IPS-15b (cell line): ENCODE data around the gene SH2B3.
"Not testable (repeated sequence)": the region's sequence is repeated elsewhere in the genome, so short reads cannot be mapped to it uniquely, and the experiment has no call there.

Source experiments
- H3K27me3 ChIP-seq: one replicate; pipeline ENCODE4 v1.6.1; 2013; ENCODE audit warnings: low read length; ENCODE audit not compliant: control insufficient read depth, insufficient read depth
- H3K36me3 ChIP-seq: one replicate; pipeline ENCODE4 v1.6.1; 2013; ENCODE audit warnings: low read length; ENCODE audit not compliant: control insufficient read depth, insufficient read depth
- H3K4me1 ChIP-seq: one replicate; pipeline ENCODE4 v1.6.1; 2013; ENCODE audit warnings: mild to moderate bottlenecking, low read length; ENCODE audit not compliant: control insufficient read depth, insufficient read depth
- H3K4me3 ChIP-seq: one replicate; pipeline ENCODE4 v1.5.1; 2013; ENCODE audit warnings: low read depth, low read length
- H3K9ac ChIP-seq: one replicate; pipeline ENCODE4 v1.6.1; 2013; ENCODE audit warnings: low read depth, mild to moderate bottlenecking, low read length
- H3K9me3 ChIP-seq: one replicate; pipeline ENCODE4 v1.6.1; 2013; ENCODE audit warnings: mild to moderate bottlenecking, low read length; ENCODE audit not compliant: control insufficient read depth, insufficient read depth

Gene SH2B3

DNA sequence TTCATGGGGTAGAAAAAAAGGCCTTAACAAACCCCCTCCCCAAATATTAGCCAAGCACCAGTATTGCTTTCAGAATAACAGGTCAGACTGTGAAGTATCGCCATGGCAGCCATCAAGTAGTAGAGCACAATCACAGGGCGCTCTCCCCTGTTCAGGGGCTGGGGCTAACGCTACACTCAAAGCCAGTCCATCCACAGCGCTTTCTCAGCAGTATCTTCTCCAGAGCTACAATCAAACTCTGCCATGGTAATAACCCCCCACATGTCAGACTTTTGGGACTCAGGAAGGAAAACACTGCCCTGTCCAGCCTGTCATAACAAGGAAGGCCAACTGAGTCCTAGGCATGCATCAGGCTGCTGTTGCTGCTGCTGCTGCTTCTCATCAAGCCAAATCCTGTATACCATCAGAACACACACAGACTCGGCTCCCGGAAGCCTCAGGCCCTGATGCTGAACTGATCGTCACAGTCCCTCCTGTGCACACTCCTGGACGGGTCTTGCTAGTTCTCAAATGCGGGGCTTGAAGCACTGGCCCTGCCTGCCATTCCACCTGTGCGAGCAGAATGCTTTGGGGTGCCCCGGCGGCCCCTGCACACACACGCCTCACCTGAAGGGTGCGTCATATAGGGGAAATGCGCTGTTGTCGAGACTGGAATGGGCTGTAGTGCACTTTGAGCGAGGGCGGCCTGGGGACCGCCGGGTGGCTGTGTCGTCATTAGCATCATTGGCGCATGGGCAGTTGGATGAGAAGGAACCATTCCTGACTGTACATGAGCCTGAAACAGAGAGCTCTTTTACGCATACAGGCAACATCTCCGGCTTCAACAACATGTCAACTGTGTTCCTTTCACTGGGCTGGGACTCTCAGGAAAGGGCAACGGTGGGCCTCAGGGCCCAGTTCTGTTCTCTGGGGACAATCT is 47.6 kb downstream of the SH2B3 start:
- Histone ChIP-seq H3K36me3 (peaks cover 23% of the 10 kb centered on the region), H3K27me3 (no peaks in the 10 kb centered on the region), H3K4me1 (no peaks in the 10 kb centered on the region), H3K4me3 (no peak overlapping the region), H3K9ac (no peak overlapping the region), H3K9me3 (no peaks in the 10 kb centered on the region)

DNA sequence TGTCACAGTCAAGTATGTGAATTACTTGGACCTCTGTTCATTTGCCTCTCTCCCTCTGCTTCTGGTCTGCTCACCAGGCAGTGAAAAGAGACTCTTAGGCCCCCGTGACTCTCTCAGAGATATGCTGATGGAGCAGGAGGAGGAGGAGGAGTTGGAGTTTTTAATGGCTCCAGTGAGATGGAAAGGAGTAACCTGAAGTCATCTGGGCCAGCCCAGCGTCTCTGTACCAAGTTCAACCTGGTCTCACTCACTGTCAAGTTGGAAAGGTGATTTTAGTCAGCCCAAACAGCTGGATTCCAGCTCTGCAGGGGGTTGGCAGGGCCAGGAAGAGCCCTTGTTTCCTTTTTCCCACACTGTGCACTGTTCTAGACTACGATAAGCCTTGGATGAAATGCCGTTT is 48.6 kb downstream of the SH2B3 start:
- no peak overlapping the region for H3K4me3 ChIP-seq
- H3K4me1 ChIP-seq: no peaks in the 10 kb centered on the region
- H3K27me3 ChIP-seq: no peaks in the 10 kb centered on the region
- peaks cover 19% of the 10 kb centered on the region for H3K36me3 ChIP-seq
- H3K9ac ChIP-seq: no peak overlapping the region
- H3K9me3 ChIP-seq: no peaks in the 10 kb centered on the region

GRCh38 chr12:111454716-111455447 is 49.2 kb downstream of the SH2B3 start:
- H3K4me1 ChIP-seq: no peaks in the 10 kb centered on the region
- peaks cover 19% of the 10 kb centered on the region for H3K36me3 ChIP-seq
- H3K4me3 ChIP-seq: no peak overlapping the region
- H3K9ac ChIP-seq: no peak overlapping the region
- no peaks in the 10 kb centered on the region for H3K27me3 ChIP-seq
- no peaks in the 10 kb centered on the region for H3K9me3 ChIP-seq

- Histone ChIP-seq H3K9me3 (no peaks in the 10 kb centered on the region), H3K4me1 (no peaks in the 10 kb centered on the region), H3K27me3 (no peaks in the 10 kb centered on the region), H3K9ac (no peak overlapping the region), H3K4me3 (no peak overlapping the region), H3K36me3 (peaks cover 14% of the 10 kb centered on the region)
Observed at GRCh38 chr12:111455448-111456320, 50.0 kb downstream of the SH2B3 start.

- H3K4me1 ChIP-seq: no peaks in the 10 kb centered on the region
- H3K4me3 ChIP-seq: no peak overlapping the region
- no peaks in the 10 kb centered on the region for H3K9me3 ChIP-seq
- no peaks in the 10 kb centered on the region for H3K27me3 ChIP-seq
- H3K36me3 ChIP-seq: peaks cover 12% of the 10 kb centered on the region
- H3K9ac ChIP-seq: no peak overlapping the region
Observed at GRCh38 chr12:111457071-111457470, 51.3 kb downstream of the SH2B3 start.

- Histone ChIP-seq H3K36me3 (peaks cover 12% of the 10 kb centered on the region), H3K4me1 (no peaks in the 10 kb centered on the region), H3K9me3 (no peaks in the 10 kb centered on the region), H3K27me3 (no peaks in the 10 kb centered on the region), H3K4me3 (no peak overlapping the region), H3K9ac (no peak overlapping the region)
Observed at GRCh38 chr12:111457577-111457976, 51.9 kb downstream of the SH2B3 start.

DNA sequence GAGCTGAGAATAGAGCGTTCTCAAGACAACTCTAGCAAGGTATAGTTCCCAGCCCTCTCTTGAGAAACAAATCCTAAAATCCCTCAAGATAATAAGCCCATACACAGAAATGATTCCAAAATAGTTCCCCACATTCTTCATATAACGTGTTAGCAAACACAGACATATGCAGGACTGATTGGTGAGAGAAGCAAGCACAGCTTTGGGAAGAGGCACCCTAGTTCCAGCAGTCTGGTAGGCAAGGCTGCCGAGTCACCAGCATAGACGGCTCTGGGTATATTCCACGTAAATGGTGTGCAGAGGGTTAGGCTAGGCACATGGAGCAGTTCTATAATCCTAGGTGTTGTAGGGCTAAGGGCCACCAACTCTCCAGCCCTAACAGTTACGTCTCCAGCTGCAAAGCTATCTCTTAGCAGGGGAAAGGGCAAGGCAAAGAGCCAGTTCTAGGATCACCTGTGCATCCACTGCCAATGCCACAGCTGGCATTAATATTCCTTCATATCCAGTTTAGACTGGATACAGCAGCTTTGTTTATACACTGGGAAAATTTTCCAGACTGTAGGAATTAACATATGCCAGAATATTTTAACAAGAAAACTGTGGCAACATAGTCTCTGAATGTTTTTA is 52.9 kb downstream of the SH2B3 start:
- H3K4me3 ChIP-seq: no peak overlapping the region
- no peaks in the 10 kb centered on the region for H3K9me3 ChIP-seq
- H3K9ac ChIP-seq: no peak overlapping the region
- no peaks in the 10 kb centered on the region for H3K27me3 ChIP-seq
- peaks cover 12% of the 10 kb centered on the region for H3K36me3 ChIP-seq
- H3K4me1 ChIP-seq: no peaks in the 10 kb centered on the region

DNA sequence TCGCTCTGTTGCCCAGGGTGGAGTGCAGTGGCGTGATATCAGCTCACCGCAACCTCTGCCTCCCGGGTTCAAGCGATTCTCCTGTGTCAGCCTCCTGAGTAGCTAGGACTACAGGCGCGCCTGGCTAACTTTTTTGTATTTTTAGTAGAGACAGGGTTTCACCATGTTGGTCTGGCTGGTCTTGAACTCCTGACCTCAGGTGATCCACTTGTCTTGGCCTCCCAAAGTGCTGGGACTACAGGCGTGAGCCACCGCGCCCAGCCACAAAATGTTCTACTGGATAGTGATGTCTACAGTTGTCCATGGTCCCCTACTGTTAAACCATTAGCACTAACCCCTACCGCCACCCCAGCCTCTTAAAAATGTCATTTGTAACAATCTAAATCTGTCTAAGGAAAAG is 54.4 kb downstream of the SH2B3 start:
- H3K4me1 ChIP-seq, H3K27me3 ChIP-seq, H3K9me3 ChIP-seq, H3K4me3 ChIP-seq, H3K9ac ChIP-seq: not testable (repeated sequence)
- H3K36me3 ChIP-seq: peaks cover 12% of the 10 kb centered on the region

GRCh38 chr12:111462210-111462769 is 56.6 kb downstream of the SH2B3 start:
- Histone ChIP-seq H3K4me3 (no peak overlapping the region), H3K27me3 (no peaks in the 10 kb centered on the region), H3K36me3 (no peaks in the 10 kb centered on the region), H3K9ac (no peak overlapping the region), H3K9me3 (no peaks in the 10 kb centered on the region), H3K4me1 (no peaks in the 10 kb centered on the region)

DNA sequence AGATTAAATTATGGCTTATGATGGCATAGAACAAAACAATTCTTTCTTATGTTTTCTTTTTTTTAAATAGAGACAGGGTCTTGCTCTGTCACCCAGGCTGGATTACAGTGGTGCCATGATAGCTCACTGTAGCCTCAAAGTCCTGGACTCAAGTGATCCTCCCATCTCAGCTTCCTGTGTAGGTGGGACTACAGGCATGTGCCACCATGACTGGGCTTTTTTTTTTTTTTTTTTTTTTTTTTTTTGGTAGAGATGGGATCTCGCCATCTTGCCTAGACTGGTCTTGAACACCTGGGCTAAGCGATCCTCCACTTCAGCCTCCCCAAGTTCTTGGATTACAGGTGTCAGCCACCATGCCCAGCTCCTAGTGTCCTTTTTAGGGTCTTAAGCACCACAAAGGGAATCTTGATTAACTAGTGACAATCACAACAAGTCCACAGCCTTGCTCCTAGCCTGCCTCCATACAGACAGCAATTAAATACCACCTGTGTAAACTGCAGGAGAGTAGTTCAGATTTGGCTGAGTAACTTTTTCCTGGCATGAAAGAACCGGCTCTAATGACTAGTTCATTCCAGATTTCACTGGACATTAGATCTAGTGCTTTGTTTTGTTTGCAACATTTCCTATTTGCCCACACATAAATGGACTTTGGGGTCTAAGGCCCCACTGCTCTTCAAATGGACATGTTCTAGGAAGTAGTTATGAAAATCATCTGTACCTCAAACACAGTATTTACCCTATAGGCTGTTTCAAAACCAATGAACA is 61.6 kb downstream of the SH2B3 start:
- Histone ChIP-seq H3K9me3 (no peaks in the 10 kb centered on the region), H3K4me3 (no peak overlapping the region), H3K27me3 (no peaks in the 10 kb centered on the region), H3K9ac (no peak overlapping the region), H3K4me1 (no peaks in the 10 kb centered on the region), H3K36me3 (peaks cover 9% of the 10 kb centered on the region)
